Endometrium (tissue), 2 donors: ENCODE results near the gene SLC25A36.

ENCODE experiments used
- FAIRE-seq: peaks from 2 replicates; lab custom pipeline; 2012; peaks lifted over from hg19 to GRCh38; lab: Jason Lieb, UNC
- donor health status: control.
- donor health status: control.

SLC25A36 gene

DNA sequence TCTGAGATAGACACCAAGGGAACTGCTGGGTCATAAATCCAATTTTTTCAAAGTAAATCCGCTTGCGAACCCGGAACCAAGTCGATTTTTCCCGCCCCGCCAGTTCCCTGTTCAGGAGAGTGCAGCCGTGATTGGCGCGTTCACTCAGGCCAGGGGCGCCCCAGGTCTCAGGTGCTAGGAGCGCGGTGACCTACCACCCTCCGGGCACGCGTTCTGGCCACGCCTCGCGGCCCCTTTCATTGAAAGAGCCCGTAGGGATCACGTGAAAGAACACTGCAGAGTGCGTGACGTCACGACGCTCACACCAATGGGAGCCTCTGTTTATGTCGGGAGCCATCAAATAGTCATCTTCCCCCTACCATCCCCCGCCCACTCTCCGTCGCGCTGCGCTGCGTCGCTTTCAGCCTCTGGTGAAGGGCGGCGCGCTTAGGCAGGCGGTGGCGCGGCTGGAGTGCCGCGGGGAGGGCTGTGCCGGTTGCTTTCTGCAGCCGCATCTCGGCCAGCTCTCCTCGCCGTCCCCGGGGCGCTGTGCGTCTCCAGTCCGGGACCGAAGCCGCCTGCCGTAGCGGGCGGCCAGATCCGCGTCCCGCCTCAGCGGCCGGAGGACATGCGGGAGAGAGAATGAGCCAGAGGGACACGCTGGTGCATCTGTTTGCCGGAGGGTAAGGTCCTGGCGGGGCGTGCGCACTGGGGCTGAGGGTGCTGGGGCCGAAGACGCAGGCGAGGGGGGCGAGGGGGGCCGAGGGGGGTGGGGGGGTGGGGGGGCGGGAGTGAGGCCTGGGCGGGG is at the start of gene SLC25A36:
Gene SLC25A36, plus strand, starts transcription at position 403 of the 787 bp plus-strand sequence. Its CDS starts 219 bp downstream, at position 622.
- peak; percentile 95 for FAIRE-seq

DNA sequence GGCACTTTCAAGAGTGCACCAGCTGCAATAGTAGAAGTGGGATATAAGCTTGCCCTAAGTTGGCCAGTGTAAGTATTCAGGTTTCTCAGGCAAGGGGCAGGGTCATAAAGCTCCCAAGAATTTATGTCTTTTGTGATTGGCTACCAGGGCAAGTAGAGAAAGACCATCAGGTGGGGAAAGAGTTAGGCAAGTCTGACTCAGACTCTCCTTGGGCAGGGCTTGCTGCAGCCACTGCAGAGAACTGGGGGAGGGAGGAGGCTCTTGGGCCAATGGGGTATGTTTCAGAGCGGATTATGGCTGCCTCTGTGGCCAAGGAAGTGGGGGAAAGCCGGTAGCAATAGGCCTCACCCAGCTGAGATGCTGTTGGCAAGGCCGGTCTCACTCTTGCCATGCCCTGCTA is 44.6 kb upstream of the SLC25A36 start:
- no peak for FAIRE-seq

DNA sequence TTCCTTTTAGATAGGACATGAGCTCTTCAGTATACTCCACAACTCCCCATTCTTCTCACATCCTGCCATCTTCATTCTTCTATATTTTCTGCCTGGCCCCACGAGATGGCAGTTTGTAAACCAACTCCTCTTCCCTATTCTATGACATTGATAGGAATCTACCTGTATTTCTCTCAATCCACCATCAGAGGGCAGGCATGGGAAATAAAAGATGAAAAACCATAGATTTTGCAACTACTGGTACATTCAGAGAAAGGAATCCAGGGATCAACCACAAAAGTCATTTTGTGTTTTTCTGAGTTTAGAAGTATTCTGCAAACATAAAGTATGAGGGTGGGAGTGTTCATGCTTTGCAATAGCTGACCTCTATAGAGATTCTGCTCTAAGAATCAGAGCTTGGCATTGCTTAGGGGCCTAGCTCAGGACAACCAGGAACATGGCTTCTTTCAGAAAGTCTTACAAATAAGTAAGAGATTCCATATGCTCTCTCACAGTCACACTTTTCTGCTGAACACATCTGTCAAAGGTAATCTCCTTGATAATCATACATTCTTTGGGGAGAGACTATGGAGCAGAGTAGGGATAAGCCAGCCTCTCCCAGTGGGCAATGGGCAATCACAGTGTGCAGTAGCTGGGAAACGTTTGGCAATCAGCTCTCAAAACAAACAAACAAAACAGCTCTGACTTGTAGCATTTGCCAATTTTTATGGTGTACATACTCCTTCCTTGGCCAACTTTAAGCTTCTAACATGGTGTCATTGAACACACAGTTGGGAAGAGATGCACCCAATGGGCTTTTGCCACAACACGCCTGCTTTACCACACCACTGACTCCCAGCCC is 43.1 kb upstream of the SLC25A36 start:
- peak; percentile 86 for FAIRE-seq

DNA sequence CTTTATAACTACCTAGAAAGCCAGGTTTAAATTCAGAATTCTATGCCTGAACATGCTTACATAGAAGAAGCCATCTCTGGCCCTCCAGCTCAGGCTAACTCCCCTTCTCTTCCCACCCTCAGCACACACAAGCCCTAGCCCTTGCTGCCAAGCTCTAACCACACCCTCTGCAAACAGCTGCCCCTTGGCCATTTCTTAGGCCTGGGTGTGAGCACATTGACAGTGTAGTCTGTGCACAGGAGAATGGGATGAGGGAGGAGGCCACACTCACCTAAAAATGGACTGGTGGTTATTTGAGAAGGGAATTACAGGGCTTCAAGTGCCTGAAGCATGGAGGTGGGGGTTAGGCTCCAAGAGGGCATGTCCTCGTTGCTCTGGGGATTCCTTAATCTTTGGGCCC is 42.3 kb upstream of the SLC25A36 start:
- FAIRE-seq: no peak

DNA sequence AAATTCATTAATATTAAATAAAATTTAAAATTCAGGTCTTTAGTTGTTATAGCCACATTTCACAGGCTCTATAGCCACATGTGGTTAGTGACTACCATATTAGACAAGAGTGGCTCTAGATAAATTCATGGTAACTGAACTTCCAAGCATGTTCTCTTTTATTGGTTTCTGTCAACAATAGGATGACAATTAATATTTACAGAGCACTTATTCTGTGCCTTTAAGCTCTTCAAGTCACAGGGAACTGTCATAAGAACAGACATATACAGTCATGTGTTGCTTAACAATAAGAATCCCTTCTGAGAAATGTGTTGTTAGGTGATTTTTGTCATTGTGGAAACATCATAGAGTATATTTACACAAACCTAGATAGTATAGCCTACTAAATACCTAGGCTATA is 38.8 kb upstream of the SLC25A36 start:
- no peak for FAIRE-seq

- no peak for FAIRE-seq
Measured at GRCh38 chr3:140903196-140903595, 38.4 kb upstream of the SLC25A36 start.

DNA sequence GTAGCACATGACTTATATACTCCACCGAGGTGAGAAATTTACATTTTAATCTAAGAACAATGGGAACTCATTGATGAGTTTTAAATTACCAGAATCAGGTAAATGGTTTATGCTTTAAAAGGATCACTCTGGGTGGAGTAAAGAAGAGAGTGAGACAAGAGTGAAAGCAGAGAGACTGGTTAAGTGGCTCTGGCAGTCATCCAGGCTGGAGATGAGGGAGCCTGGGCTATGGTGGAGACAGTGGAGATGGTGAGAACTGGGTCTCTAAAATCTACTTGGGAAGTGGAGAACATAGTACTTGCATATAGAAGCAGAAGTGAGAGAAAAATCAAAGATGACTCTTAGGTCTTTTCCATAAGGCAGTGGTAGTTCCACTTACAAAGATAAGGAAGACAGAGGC is 37.1 kb upstream of the SLC25A36 start:
- FAIRE-seq: no peak

DNA sequence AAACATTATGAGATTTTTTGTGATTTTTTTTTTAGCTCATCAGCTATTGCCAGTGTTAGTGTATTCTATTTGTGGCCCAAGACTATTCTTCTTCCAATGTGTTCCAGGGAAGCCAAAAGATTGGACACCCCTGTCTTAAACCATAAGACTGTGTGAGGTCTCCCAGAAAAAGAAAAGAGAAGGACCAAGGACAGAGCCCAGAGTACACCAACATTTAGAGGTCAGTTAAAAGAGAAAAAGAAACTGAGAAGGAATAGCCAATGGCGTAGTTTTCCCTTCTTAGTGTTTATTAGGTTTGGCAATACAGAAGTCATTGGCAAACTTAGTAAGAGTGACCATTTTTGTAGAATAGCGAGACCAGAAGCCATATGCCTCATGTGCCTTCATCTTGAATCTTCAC is 36.1 kb upstream of the SLC25A36 start:
- FAIRE-seq: no peak

DNA sequence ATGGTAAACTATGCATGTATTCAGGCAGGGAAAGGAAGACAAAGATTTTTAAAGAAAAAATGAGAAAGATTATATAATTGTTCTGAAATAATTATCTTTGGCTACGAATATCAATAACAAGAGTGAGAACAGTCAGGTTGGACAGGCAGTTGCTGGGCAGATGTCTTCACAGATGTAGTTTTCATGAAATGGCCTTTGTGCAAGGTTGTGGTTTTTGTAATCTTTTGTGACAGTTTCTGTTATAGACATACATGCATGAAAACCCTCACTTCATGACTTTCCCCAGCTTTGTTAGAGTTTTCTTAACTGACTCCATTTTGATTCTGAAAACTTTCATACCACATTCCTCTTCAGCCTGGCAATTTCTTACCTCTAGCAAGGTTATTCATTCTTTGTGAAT is 34.9 kb upstream of the SLC25A36 start:
- FAIRE-seq: no peak

DNA sequence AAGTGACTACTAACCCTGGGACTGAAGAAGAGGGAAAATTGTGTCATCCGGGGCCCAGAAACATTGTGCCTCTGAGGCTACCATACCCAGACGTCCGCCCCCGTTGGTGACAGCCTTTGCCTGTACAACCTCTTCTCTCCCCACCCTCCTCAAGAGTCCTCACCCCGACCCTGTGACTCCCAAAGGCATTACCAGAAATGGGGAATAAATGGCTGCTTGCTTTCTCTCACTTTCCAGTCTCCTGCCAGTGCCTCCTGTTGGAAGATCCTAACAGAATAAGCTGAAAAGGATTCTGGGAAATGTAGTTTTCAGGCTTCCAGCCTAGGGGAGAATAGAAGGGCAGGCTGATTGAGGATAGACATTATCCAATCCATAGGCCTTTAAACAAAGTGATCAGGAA is 30.8 kb upstream of the SLC25A36 start:
- no peak for FAIRE-seq

- no peak for FAIRE-seq
Measured at GRCh38 chr3:140911822-140912221, 29.8 kb upstream of the SLC25A36 start.

GRCh38 chr3:140913728-140914127 is 27.9 kb upstream of the SLC25A36 start:
- no peak for FAIRE-seq

DNA sequence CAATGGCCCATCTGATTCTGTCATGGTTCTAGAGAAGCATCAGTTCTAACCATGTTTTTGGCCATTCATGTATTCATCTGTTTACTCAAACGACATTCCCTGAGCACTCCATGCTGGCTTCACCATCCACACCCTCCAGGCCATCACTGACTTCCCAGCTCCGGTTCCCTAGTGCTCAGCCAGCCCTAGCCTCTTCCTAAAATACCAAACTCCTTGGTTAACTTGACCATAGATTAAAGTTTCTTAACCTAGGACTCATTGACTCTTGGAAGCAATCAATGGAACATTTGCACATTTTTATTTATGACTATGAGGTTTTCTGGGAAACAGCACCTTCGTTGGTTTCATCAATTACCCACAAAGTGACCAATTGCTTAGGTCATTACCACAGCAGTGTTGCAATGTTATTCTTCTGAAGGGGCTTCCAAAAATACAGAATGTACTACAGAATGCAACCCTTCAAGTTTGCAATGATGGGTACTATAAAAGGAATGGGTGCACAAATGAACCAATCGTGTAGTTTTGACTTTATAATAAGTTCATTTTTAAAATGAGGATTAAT is 27.2 kb upstream of the SLC25A36 start:
- FAIRE-seq: no peak

DNA sequence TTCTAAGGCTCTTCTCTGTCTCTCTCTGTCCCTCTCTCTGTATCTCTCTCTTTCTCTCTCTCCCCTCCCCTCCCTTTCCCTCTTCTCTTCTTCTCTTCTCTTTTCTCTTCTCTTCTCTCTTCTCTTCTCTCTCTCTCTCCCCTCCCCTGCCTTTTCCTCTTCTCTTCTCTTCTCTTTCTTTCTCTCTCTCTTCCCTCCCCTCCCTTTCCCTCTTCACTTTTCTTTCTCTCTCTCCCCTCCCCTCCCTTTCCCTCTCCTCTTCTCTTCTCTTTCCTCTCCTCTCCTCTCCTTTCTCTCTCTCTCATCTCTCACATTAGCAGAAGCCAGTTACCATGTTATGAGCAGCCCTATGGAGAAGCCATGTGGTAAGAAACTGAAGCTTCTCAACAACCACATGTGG is 25.0 kb upstream of the SLC25A36 start:
- no peak for FAIRE-seq

GRCh38 chr3:140917772-140918171 is 23.9 kb upstream of the SLC25A36 start:
- FAIRE-seq: no peak

GRCh38 chr3:140920029-140920428 is 21.6 kb upstream of the SLC25A36 start:
- no peak for FAIRE-seq

GRCh38 chr3:140922634-140923033 is 19.0 kb upstream of the SLC25A36 start:
- FAIRE-seq: no peak

- no peak for FAIRE-seq
Measured at GRCh38 chr3:140924097-140924873, 17.4 kb upstream of the SLC25A36 start.

GRCh38 chr3:140927279-140928069 is 14.2 kb upstream of the SLC25A36 start:
- no peak for FAIRE-seq

DNA sequence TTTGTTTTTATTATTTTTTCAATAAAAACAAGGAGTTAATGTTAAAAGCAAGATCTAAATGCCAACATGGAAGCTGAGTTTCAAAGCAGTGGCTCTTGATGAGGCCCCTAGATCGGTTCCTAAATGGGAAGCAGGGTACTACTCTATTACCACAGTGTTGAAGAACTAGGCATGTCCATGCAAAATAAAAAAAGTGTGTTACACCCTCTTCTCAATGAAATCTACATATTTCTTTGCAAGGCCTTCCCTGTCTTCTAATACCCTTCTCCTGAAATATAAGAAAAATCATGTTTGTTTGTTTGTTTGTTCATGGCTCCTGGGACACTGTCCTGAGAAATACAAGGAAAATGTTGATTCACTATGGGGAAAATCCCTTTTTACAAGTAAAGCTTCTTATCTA is 12.2 kb upstream of the SLC25A36 start:
- no peak for FAIRE-seq

GRCh38 chr3:140931016-140931454 is 10.6 kb upstream of the SLC25A36 start:
- FAIRE-seq: no peak
